Caco-2 (cell line): ENCODE results near the gene ERGIC3. TPM values are rescaled to one million over a fixed set of nuclear protein-coding genes. Genes with fewer than 3 reads are reported as not detected.

ENCODE experiments used
- BruUV-seq: library from RNA; stranded (reverse); fragments of 400-500 nt; replicated peaks from 2 replicates; lab custom pipeline; 2021; lab: Mats Ljungman, UMichigan
- CTCF ChIA-PET: fragments of 300-600 bp; sonication (Branson Sonifier 250); formaldehyde crosslinking; loops from one replicate; lab custom pipeline; 2022; ENCODE audit warnings: antibody characterized with exemption; lab: Charles Lee
- POLR2A ChIA-PET: fragments of 300-600 bp; sonication (Branson Sonifier 250); formaldehyde crosslinking; loops from one replicate; lab custom pipeline; 2022; ENCODE audit warnings: antibody characterized with exemption; lab: Charles Lee
- DNase-seq, 2 experiments: peaks; one replicate each; pipeline versions ENCODE4 v3.0.0 to v3.0.0-alpha.2; 2020 to 2022
- H3K27me3 ChIP-seq: replicated peaks from 2 replicates; pipeline ENCODE4 v1.6.0; 2011; ENCODE audit warnings: low read length; ENCODE audit not compliant: control insufficient read depth, insufficient read depth
- H3K36me3 ChIP-seq: 2 replicates; pipeline ENCODE4 v1.5.1; 2011; ENCODE audit warnings: low read length; ENCODE audit not compliant: control insufficient read depth, insufficient read depth
- H3K4me1 ChIP-seq: fragments of 250-450 bp; sonication (Bioruptor Pico); 2 replicates; pipeline ENCODE4 v1.5.1; 2020; ENCODE audit warnings: mild to moderate bottlenecking
- H3K4me3 ChIP-seq: 2 replicates; pipeline ENCODE4 v1.5.1; 2011; ENCODE audit warnings: low read depth, mild to moderate bottlenecking, control low read depth, low read length
- H3K9me3 ChIP-seq: fragments of 250-450 bp; sonication (Bioruptor Pico); 2 replicates; pipeline ENCODE4 v1.5.1; 2020; ENCODE audit warnings: mild to moderate bottlenecking, moderate library complexity
- H3K27ac Mint-ChIP-seq: one replicate; pipeline ENCODE4 v1.8.0; 2022; ENCODE audit warnings: mixed read lengths; ENCODE audit not compliant: unreplicated experiment
- H3K27me3 Mint-ChIP-seq: one replicate; pipeline ENCODE4 v1.8.0; 2022; ENCODE audit warnings: mixed read lengths; ENCODE audit not compliant: insufficient read depth, unreplicated experiment
- H3K36me3 Mint-ChIP-seq: one replicate; pipeline ENCODE4 v1.8.0; 2022; ENCODE audit warnings: mild to moderate bottlenecking, mixed read lengths; ENCODE audit not compliant: insufficient read depth, unreplicated experiment
- H3K4me1 Mint-ChIP-seq: one replicate; pipeline ENCODE4 v1.8.0; 2022; ENCODE audit warnings: low read depth, mixed read lengths; ENCODE audit not compliant: unreplicated experiment
- H3K4me3 Mint-ChIP-seq: one replicate; pipeline ENCODE4 v1.8.0; 2022; ENCODE audit warnings: mild to moderate bottlenecking, moderate library complexity, mixed read lengths; ENCODE audit not compliant: unreplicated experiment
- H3K9me3 Mint-ChIP-seq: one replicate; pipeline ENCODE4 v1.8.0; 2022; ENCODE audit warnings: mixed read lengths; ENCODE audit not compliant: unreplicated experiment
- intact Hi-C: fragments of 100-400 bp; cut with micrococcal nuclease; formaldehyde crosslinking; loops from one replicate; pipeline ENCODE4 v1.10.0; 2022; ENCODE audit not compliant: unreplicated experiment
- total RNA-seq: library from RNA; stranded (reverse); gene quantifications from 2 replicates; pipeline ENCODE4 v1.2.3, GENCODE V29; 2022
- TF ChIP-seq, protein P1 (sequence below), 2 experiments: fragments of 200-600 bp in 1 of 2; IDR thresholded peaks; 1 replicate in 1 of 2; 2 replicates in 1 of 2; pipeline versions ENCODE4 v1.5.1 to v1.8.0; 2011 to 2022; ENCODE audit warnings: antibody characterized with exemption in 1 of 2, control low read depth in 1 of 2, inconsistent platforms in 1 of 2, low read depth in 1 of 2, low read length in 1 of 2, mild to moderate bottlenecking in 1 of 2, moderate library complexity in 1 of 2; ENCODE audit not compliant: insufficient read depth in 1 of 2, severe bottlenecking in 1 of 2, unreplicated experiment in 1 of 2

Gene ERGIC3
- total RNA-seq, 1 experiment from 2014 or later, result 728 TPM

DNA sequence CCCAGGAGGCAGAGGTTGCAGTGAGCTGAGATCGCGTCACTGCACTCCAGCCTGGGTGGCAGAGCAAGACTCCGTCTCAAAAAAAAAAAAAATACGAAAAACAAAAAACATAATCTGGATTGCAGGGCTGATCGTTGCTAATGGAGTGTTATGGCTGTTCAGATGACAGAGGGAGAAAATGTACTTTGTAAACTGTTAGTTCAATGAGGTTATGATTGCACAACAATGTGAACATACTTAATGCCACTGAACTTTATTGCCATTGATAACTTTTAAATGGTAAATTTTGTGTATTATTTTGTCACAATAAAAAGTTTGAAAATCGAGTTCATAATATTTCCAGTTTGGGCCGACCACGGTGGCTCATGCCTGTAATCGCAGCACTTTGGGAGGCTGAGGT, 22.9 kb upstream of the ERGIC3 start:
- Histone ChIP-seq H3K27me3 (no peaks in the 10 kb centered on the region), H3K36me3 (no peaks in the 10 kb centered on the region), H3K4me1 (no peaks in the 10 kb centered on the region), H3K4me3 (no peak overlapping the region), H3K9me3 (no peaks in the 10 kb centered on the region)
- no peak overlapping the region for H3K4me3 Mint-ChIP-seq
- POLR2A ChIA-PET, result interaction anchor here (0.7 kb wide), 1 partner anchor 189 kb away, joined by 19 read pairs; no protein-coding TSS in a partner anchor
- peaks cover 6% of the 10 kb centered on the region for H3K36me3 Mint-ChIP-seq
- CTCF ChIA-PET, result no interaction called here
- no TSS peak for BruUV-seq
- intact Hi-C loops, result no loop called here
- no peaks in the 10 kb centered on the region for H3K4me1 Mint-ChIP-seq
- TF ChIP-seq, protein P1, sequence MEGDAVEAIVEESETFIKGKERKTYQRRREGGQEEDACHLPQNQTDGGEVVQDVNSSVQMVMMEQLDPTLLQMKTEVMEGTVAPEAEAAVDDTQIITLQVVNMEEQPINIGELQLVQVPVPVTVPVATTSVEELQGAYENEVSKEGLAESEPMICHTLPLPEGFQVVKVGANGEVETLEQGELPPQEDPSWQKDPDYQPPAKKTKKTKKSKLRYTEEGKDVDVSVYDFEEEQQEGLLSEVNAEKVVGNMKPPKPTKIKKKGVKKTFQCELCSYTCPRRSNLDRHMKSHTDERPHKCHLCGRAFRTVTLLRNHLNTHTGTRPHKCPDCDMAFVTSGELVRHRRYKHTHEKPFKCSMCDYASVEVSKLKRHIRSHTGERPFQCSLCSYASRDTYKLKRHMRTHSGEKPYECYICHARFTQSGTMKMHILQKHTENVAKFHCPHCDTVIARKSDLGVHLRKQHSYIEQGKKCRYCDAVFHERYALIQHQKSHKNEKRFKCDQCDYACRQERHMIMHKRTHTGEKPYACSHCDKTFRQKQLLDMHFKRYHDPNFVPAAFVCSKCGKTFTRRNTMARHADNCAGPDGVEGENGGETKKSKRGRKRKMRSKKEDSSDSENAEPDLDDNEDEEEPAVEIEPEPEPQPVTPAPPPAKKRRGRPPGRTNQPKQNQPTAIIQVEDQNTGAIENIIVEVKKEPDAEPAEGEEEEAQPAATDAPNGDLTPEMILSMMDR (IDR thresholded peaks at IDR 0.05; ENCODE audit: insufficient read depth in 1 of 2, low read depth in 1 of 2, low read length in 1 of 2, severe bottlenecking in 1 of 2, unreplicated experiment in 1 of 2), result no peak
- H3K27me3 Mint-ChIP-seq, result no peaks in the 10 kb centered on the region
- no peaks in the 10 kb centered on the region for H3K9me3 Mint-ChIP-seq
- H3K27ac Mint-ChIP-seq, result no peak overlapping the region
- DNase-seq, result no peak

DNA sequence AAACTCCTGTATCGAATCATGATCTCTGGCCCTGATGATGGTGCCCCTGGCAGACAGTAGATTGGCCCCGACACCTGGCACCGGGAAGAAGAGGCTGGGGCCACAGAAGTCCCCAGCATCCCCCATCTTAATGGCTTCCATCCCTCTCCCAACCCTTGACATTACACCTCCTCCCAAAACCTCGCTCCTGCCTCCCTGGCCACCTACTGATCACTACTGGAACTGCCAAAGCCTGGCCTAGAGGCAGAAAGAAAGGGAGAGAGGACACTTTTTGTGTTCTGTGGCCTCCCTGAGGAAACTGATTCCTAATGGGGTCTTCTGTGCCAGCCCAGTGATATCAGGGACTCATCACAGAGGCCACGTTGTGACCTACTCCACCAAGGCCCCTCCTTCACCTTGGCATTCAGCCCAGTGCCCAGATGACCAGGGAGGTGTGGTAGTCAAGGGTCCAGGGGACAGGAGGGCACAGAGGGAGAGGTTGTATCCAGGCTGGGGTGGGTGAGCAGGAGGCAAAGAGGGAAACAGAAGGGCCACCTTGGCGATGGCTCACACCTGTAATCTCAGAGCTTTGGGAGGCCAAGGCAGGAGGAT, 18.5 kb upstream of the ERGIC3 start:
- BruUV-seq, result no TSS peak
- H3K27me3 Mint-ChIP-seq, result no peaks in the 10 kb centered on the region
- H3K9me3 Mint-ChIP-seq, result no peaks in the 10 kb centered on the region
- Histone ChIP-seq H3K27me3 (no peaks in the 10 kb centered on the region), H3K36me3 (no peaks in the 10 kb centered on the region), H3K9me3 (no peaks in the 10 kb centered on the region), H3K4me3 (no peak overlapping the region), H3K4me1 (no peaks in the 10 kb centered on the region)
- TF ChIP-seq, protein P1 (IDR thresholded peaks at IDR 0.05; ENCODE audit: insufficient read depth in 1 of 2, low read depth in 1 of 2, low read length in 1 of 2, severe bottlenecking in 1 of 2, unreplicated experiment in 1 of 2), result peak; percentile 86 to 90
- ChIA-PET CTCF (no interaction called here), POLR2A (no interaction called here)
- H3K27ac Mint-ChIP-seq, result no peak overlapping the region
- peaks cover 6% of the 10 kb centered on the region for H3K36me3 Mint-ChIP-seq
- H3K4me1 Mint-ChIP-seq, result no peaks in the 10 kb centered on the region
- peak in 1 of 2 experiments; percentile 77 for DNase-seq
- intact Hi-C loops, result loop anchor here (1.0 kb wide), 1 partner anchor 60 kb away; no protein-coding TSS in a partner anchor
- H3K4me3 Mint-ChIP-seq, result no peak overlapping the region

DNA sequence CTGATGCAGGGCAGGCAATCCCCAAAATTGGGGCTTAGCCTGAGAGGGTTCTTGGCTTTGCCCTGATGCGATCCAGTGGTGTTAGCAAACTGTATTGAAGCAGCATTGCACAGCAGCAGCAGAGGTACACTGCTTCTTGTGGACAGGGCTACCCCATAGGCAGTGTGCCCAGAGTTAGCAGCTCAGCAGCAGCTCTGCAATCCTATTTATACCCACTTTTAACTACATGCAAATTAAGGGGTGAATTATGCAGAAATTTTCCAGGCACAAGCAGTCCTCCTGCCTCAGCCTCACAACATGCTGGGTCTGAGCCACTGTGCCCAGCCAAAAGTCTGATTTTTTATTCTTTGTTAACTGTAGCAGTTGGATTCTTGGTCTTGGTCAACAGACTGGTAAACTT, 16.2 kb upstream of the ERGIC3 start:
- POLR2A ChIA-PET, result no interaction called here
- no peaks in the 10 kb centered on the region for H3K27me3 Mint-ChIP-seq

More for the DNA sequence above, 16.2 kb upstream of the ERGIC3 start:
- CTCF ChIA-PET, result interaction anchor here (0.8 to 1.0 kb wide), 2 partner anchors 14 to 94 kb away, joined by 3 to 4 read pairs; no protein-coding TSS in a partner anchor
- no peak overlapping the region for H3K4me3 Mint-ChIP-seq
- no peaks in the 10 kb centered on the region for H3K36me3 ChIP-seq
- H3K27me3 ChIP-seq, result no peaks in the 10 kb centered on the region
- no TSS peak for BruUV-seq
- H3K4me1 Mint-ChIP-seq, result no peaks in the 10 kb centered on the region
- intact Hi-C loops, result no loop called here
- TF ChIP-seq, protein P1 (IDR thresholded peaks at IDR 0.05; ENCODE audit: insufficient read depth in 1 of 2, low read depth in 1 of 2, low read length in 1 of 2, severe bottlenecking in 1 of 2, unreplicated experiment in 1 of 2), result no peak
- H3K4me1 ChIP-seq, result no peaks in the 10 kb centered on the region
- no peaks in the 10 kb centered on the region for H3K9me3 Mint-ChIP-seq
- DNase-seq, result no peak
- H3K4me3 ChIP-seq, result no peak overlapping the region
- no peak overlapping the region for H3K27ac Mint-ChIP-seq
- no peaks in the 10 kb centered on the region for H3K9me3 ChIP-seq
- H3K36me3 Mint-ChIP-seq, result peaks cover 6% of the 10 kb centered on the region
